WTC11 (cell line): ENCODE measurements around the gene HHAT. TPM values are rescaled to one million over a fixed set of nuclear protein-coding genes. Genes with fewer than 3 reads are reported as not detected.

ENCODE experiments used
- ATAC-seq: fragments of 200-7000 bp; cut with Tn5 transposase; 2 replicates; pipeline ENCODE4 v1.10.0; 2021; ENCODE audit warnings: mild to moderate bottlenecking, moderate library complexity
- CTCF ChIA-PET: fragments of 300-600 bp; sonication (Branson Sonifier 250); formaldehyde crosslinking; loops from one replicate; lab custom pipeline; 2021; ENCODE audit warnings: antibody characterized with exemption; lab: Charles Lee
- POLR2A ChIA-PET: fragments of 350-600 bp; sonication (Branson Sonifier 250); formaldehyde crosslinking; loops from one replicate; lab custom pipeline; 2021; ENCODE audit warnings: antibody characterized with exemption; lab: Charles Lee
- DNase-seq: peaks from one replicate; pipeline ENCODE4 v3.0.0; 2021; ENCODE audit warnings: low spot score
- H3K27ac Mint-ChIP-seq: 2 replicates; pipeline ENCODE4 v1.8.0; 2021; ENCODE audit warnings: mixed read lengths
- H3K27me3 Mint-ChIP-seq: 2 replicates; pipeline ENCODE4 v1.8.0; 2021; ENCODE audit warnings: low read depth, mild to moderate bottlenecking, moderate library complexity, mixed read lengths
- H3K36me3 Mint-ChIP-seq: 2 replicates; pipeline ENCODE4 v1.8.0; 2021; ENCODE audit warnings: mixed read lengths
- H3K4me1 Mint-ChIP-seq: 2 replicates; pipeline ENCODE4 v1.8.0; 2022; ENCODE audit warnings: mixed read lengths
- H3K4me3 Mint-ChIP-seq: 2 replicates; pipeline ENCODE4 v1.8.0; 2021; ENCODE audit warnings: mild to moderate bottlenecking, moderate library complexity, mixed read lengths
- H3K9me3 Mint-ChIP-seq: 2 replicates; pipeline ENCODE4 v1.8.0; 2021; ENCODE audit warnings: mixed read lengths
- FOXJ3 ChIP-seq: sonication (generic); formaldehyde crosslinking; IDR thresholded peaks from 2 replicates; pipeline ENCODE4 v1.9.0; 2021; ENCODE audit warnings: missing genetic modification reagents, mild to moderate bottlenecking, borderline replicate concordance
- GTF2I ChIP-seq: fragments of 250-450 bp; sonication (Bioruptor Pico); conservative IDR thresholded peaks from 2 replicates; pipeline ENCODE4 v1.4.0; 2021; ENCODE audit warnings: mild to moderate bottlenecking
- HMGA2 ChIP-seq: fragments of 250-450 bp; sonication (Bioruptor Pico); IDR thresholded peaks from 2 replicates; pipeline ENCODE4 v1.4.0; 2021; ENCODE audit warnings: mild to moderate bottlenecking, moderate library complexity
- JUN ChIP-seq: sonication (generic); formaldehyde crosslinking; IDR thresholded peaks from 2 replicates; pipeline ENCODE4 v1.8.0; 2023; ENCODE audit warnings: mild to moderate bottlenecking, missing genetic modification reagents
- KAT7 ChIP-seq: sonication (generic); formaldehyde crosslinking; IDR thresholded peaks from 2 replicates; pipeline ENCODE4 v1.8.1; 2023; ENCODE audit warnings: missing genetic modification reagents, mild to moderate bottlenecking, borderline replicate concordance
- MYBL2 ChIP-seq: sonication (generic); formaldehyde crosslinking; IDR thresholded peaks from 2 replicates; pipeline ENCODE4 v1.8.1; 2023; ENCODE audit warnings: mild to moderate bottlenecking, moderate library complexity, missing genetic modification reagents
- OVOL2 ChIP-seq: fragments of 250-450 bp; sonication (Bioruptor Pico); IDR thresholded peaks from 2 replicates; pipeline ENCODE4 v1.9.0; 2021; ENCODE audit warnings: mild to moderate bottlenecking, borderline replicate concordance
- RELA ChIP-seq: sonication (generic); formaldehyde crosslinking; IDR thresholded peaks from 2 replicates; pipeline ENCODE4 v1.8.1; 2022; ENCODE audit warnings: missing genetic modification reagents, mild to moderate bottlenecking, borderline replicate concordance
- SMAD3 ChIP-seq: sonication (generic); formaldehyde crosslinking; IDR thresholded peaks from 2 replicates; pipeline ENCODE4 v1.8.0; 2022; ENCODE audit warnings: missing genetic modification reagents, mild to moderate bottlenecking, borderline replicate concordance
- SOX15 ChIP-seq: fragments of 250-450 bp; sonication (Bioruptor Pico); IDR thresholded peaks from 2 replicates; pipeline ENCODE4 v1.9.0; 2021; ENCODE audit warnings: mild to moderate bottlenecking
- SP1 ChIP-seq: sonication (generic); formaldehyde crosslinking; conservative IDR thresholded peaks from 2 replicates; pipeline ENCODE4 v1.8.1; 2022; ENCODE audit warnings: missing genetic modification reagents
- TCF7 ChIP-seq: sonication (generic); formaldehyde crosslinking; IDR thresholded peaks from 2 replicates; pipeline ENCODE4 v1.8.0; 2022; ENCODE audit warnings: mild to moderate bottlenecking, low read depth, missing genetic modification reagents, moderate library complexity
- ZNF219 ChIP-seq: sonication (generic); formaldehyde crosslinking; IDR thresholded peaks from 2 replicates; pipeline ENCODE4 v1.8.0; 2023; ENCODE audit warnings: missing genetic modification reagents, mild to moderate bottlenecking, borderline replicate concordance
- ZNF396 ChIP-seq: fragments of 250-450 bp; sonication (Bioruptor Pico); IDR thresholded peaks from 2 replicates; pipeline ENCODE4 v1.8.0; 2021; ENCODE audit warnings: mild to moderate bottlenecking, moderate library complexity, borderline replicate concordance
- ZNF423 ChIP-seq: fragments of 250-450 bp; sonication (Bioruptor Pico); IDR thresholded peaks from 2 replicates; pipeline ENCODE4 v2.1.2; 2022; ENCODE audit warnings: mild to moderate bottlenecking, moderate library complexity
- total RNA-seq: library from RNA; stranded (reverse); gene quantifications from 3 replicates; pipeline ENCODE4 v1.2.3, GENCODE V29; 2021
- TF ChIP-seq, protein P1 (sequence below): fragments of 250-450 bp; sonication (Bioruptor Pico); conservative IDR thresholded peaks from 2 replicates; pipeline ENCODE4 v1.9.0; 2021; ENCODE audit warnings: mild to moderate bottlenecking
- TF ChIP-seq, protein P2 (sequence below): sonication (generic); formaldehyde crosslinking; IDR thresholded peaks from 2 replicates; pipeline ENCODE4 v1.8.1; 2023; ENCODE audit warnings: mild to moderate bottlenecking, missing genetic modification reagents, moderate library complexity
- TF ChIP-seq, protein P3 (sequence below): sonication (generic); formaldehyde crosslinking; IDR thresholded peaks from 2 replicates; pipeline ENCODE4 v1.8.1; 2023; ENCODE audit warnings: mild to moderate bottlenecking, missing genetic modification reagents
- TF ChIP-seq, protein P4 (sequence below): fragments of 250-450 bp; sonication (Bioruptor Pico); IDR thresholded peaks from 2 replicates; pipeline ENCODE4 v1.9.0; 2021; ENCODE audit warnings: mild to moderate bottlenecking, borderline replicate concordance

HHAT gene
- total RNA-seq, 1 experiment from 2014 or later = 0.39 TPM

DNA sequence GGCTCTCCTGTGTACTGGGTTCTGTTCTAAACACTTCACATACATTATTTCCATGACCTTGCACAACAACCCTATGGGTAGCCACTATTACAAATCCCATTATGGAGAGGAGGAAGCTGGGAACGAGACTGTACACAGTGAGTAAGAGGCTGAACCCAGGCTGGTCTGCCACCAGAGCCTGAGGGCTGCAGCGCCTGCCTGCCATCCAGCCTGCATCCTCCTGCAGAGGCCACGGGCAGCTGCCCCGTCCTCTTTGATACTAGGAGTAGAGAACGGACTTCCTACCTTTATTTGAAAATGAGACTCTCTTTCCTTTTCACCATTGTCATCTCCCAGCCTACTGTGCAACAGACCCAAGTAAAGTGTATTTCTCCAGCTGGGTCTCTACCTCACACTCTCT lies 370.0 kb downstream of the HHAT start:
- no peaks in the 10 kb centered on the region for H3K27me3 Mint-ChIP-seq
- CTCF ChIA-PET = no interaction called here
- ATAC-seq = no peak

DNA sequence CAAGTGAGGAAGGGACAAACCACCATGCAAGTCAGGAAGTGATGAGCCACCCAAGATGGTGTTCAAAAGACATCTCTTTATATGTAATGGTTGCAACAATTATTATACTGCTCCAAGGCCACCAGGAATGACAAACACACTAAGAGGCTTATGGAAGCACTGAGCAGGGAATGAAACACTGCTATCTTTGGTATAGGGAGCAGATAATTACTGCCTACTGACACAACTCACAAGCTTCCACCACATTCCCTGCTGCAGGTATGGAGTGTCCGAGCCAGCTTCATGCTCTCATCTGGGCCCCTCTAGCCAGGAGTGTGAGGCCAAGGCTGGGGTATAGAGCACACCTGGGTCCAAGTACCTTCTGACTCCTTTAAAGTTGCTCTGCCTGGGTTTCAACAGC lies 371.4 kb downstream of the HHAT start:
- no peak overlapping the region for H3K27ac Mint-ChIP-seq
- H3K4me1 Mint-ChIP-seq = peaks cover 10% of the 10 kb centered on the region; the same call in 1 of the 2 replicates
- TF ChIP-seq ZNF423 (CRISPR knock-in tag) (no peak), RELA (CRISPR knock-in tag) (no peak), JUN (CRISPR knock-in tag) (no peak), ZNF396 (no peak), ZNF219 (CRISPR knock-in tag) (no peak), MYBL2 (CRISPR knock-in tag) (no peak), SMAD3 (CRISPR knock-in tag) (no peak), GTF2I (CRISPR knock-in tag) (no peak), TCF7 (CRISPR knock-in tag) (no peak)
- TF ChIP-seq, protein P1, sequence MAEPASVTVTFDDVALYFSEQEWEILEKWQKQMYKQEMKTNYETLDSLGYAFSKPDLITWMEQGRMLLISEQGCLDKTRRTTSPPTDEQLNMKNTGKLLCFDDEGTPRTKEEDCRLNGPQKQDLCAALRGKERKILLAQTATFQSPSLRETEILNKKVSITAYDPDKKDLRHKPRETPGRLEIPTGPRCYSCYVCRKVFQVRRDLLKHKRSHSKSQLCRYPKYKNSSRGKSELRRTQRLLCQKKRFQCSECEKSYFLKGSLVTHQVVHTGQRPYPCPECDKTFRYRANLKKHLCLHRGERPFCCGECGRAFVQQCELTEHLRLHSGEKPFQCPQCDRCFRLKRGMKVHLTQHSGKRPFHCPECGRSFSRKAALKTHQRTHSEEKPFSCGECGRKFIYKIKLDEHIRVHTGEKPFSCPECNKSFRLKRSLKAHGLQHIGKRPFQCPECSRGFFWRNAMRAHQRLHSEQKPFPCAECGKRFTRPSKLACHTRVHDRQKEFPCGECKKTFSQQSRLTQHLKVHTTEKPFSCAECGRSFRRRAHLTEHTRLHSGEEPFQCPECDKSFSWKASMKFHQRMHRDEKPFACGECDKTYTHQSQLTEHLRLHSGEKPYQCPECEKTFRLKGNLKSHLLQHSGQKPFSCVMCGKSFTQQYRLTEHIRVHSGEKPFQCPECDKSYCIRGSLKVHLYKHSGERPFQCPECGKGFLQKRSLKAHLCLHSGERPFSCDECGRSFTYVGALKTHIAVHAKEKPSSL (CRISPR knock-in tag) = no peak
- TF ChIP-seq, protein P2, sequence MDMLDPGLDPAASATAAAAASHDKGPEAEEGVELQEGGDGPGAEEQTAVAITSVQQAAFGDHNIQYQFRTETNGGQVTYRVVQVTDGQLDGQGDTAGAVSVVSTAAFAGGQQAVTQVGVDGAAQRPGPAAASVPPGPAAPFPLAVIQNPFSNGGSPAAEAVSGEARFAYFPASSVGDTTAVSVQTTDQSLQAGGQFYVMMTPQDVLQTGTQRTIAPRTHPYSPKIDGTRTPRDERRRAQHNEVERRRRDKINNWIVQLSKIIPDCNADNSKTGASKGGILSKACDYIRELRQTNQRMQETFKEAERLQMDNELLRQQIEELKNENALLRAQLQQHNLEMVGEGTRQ = no peak
- TF ChIP-seq, all 79 proteins: peak for 0
- POLR2A ChIA-PET = no interaction called here
- peaks cover 5% of the 10 kb centered on the region for H3K9me3 Mint-ChIP-seq
- no peaks in the 10 kb centered on the region; the same call in 1 of the 2 replicates for H3K36me3 Mint-ChIP-seq
- H3K4me3 Mint-ChIP-seq = no peak overlapping the region
- ATAC-seq (no peak), DNase-seq (no peak)
- CTCF ChIA-PET = no interaction called here
- no peaks in the 10 kb centered on the region for H3K27me3 Mint-ChIP-seq

More for the DNA sequence above, 370.0 kb downstream of the HHAT start:
- no peak for TF ChIP-seq FOXJ3
- no peak for TF ChIP-seq HMGA2
- TF ChIP-seq, protein P3, sequence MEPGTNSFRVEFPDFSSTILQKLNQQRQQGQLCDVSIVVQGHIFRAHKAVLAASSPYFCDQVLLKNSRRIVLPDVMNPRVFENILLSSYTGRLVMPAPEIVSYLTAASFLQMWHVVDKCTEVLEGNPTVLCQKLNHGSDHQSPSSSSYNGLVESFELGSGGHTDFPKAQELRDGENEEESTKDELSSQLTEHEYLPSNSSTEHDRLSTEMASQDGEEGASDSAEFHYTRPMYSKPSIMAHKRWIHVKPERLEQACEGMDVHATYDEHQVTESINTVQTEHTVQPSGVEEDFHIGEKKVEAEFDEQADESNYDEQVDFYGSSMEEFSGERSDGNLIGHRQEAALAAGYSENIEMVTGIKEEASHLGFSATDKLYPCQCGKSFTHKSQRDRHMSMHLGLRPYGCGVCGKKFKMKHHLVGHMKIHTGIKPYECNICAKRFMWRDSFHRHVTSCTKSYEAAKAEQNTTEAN (CRISPR knock-in tag) = no peak
- TF ChIP-seq OVOL2 = no peak
- no peak for TF ChIP-seq SP1 (CRISPR knock-in tag)
- TF ChIP-seq, protein P2 = no peak
- TF ChIP-seq, protein P1 (CRISPR knock-in tag) = no peak
- TF ChIP-seq SOX15 (CRISPR knock-in tag) = no peak
- TF ChIP-seq, protein P4, sequence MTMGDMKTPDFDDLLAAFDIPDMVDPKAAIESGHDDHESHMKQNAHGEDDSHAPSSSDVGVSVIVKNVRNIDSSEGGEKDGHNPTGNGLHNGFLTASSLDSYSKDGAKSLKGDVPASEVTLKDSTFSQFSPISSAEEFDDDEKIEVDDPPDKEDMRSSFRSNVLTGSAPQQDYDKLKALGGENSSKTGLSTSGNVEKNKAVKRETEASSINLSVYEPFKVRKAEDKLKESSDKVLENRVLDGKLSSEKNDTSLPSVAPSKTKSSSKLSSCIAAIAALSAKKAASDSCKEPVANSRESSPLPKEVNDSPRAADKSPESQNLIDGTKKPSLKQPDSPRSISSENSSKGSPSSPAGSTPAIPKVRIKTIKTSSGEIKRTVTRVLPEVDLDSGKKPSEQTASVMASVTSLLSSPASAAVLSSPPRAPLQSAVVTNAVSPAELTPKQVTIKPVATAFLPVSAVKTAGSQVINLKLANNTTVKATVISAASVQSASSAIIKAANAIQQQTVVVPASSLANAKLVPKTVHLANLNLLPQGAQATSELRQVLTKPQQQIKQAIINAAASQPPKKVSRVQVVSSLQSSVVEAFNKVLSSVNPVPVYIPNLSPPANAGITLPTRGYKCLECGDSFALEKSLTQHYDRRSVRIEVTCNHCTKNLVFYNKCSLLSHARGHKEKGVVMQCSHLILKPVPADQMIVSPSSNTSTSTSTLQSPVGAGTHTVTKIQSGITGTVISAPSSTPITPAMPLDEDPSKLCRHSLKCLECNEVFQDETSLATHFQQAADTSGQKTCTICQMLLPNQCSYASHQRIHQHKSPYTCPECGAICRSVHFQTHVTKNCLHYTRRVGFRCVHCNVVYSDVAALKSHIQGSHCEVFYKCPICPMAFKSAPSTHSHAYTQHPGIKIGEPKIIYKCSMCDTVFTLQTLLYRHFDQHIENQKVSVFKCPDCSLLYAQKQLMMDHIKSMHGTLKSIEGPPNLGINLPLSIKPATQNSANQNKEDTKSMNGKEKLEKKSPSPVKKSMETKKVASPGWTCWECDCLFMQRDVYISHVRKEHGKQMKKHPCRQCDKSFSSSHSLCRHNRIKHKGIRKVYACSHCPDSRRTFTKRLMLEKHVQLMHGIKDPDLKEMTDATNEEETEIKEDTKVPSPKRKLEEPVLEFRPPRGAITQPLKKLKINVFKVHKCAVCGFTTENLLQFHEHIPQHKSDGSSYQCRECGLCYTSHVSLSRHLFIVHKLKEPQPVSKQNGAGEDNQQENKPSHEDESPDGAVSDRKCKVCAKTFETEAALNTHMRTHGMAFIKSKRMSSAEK (CRISPR knock-in tag) = no peak
- no peak for TF ChIP-seq KAT7 (CRISPR knock-in tag)
- TF ChIP-seq SMAD3 (CRISPR knock-in tag) = no peak
- DNase-seq = no peak
- Mint-ChIP-seq H3K9me3 (peaks cover 5% of the 10 kb centered on the region), H3K27ac (no peak overlapping the region), H3K36me3 (no peaks in the 10 kb centered on the region; the same call in 1 of the 2 replicates), H3K4me3 (no peak overlapping the region), H3K4me1 (peaks cover 8% of the 10 kb centered on the region; the same call in 1 of the 2 replicates)
- POLR2A ChIA-PET = no interaction called here
